ENCODE results near the gene SPATS2.

The SPATS2 gene

GRCh38 chr12:49562831-49563230 is 195.6 kb downstream of the SPATS2 start:
- no peak for DNase-seq (ENCODE audit: extremely low spot score)
- POLR2A ChIA-PET, result interaction anchor here (0.8 kb wide), 1 partner anchor 12 kb away, joined by 3 read pairs; no protein-coding TSS in a partner anchor
- TF ChIP-seq, protein P1, sequence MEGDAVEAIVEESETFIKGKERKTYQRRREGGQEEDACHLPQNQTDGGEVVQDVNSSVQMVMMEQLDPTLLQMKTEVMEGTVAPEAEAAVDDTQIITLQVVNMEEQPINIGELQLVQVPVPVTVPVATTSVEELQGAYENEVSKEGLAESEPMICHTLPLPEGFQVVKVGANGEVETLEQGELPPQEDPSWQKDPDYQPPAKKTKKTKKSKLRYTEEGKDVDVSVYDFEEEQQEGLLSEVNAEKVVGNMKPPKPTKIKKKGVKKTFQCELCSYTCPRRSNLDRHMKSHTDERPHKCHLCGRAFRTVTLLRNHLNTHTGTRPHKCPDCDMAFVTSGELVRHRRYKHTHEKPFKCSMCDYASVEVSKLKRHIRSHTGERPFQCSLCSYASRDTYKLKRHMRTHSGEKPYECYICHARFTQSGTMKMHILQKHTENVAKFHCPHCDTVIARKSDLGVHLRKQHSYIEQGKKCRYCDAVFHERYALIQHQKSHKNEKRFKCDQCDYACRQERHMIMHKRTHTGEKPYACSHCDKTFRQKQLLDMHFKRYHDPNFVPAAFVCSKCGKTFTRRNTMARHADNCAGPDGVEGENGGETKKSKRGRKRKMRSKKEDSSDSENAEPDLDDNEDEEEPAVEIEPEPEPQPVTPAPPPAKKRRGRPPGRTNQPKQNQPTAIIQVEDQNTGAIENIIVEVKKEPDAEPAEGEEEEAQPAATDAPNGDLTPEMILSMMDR (IDR thresholded peaks at IDR 0.05; ENCODE audit: control extremely low read depth, extremely low read depth, low read depth, missing control alignments), result no peak
- CTCF ChIA-PET, result interaction anchor here (1.4 to 6.8 kb wide), 6 partner anchors 8 to 204 kb away, joined by 3 to 45 read pairs (median 6); no protein-coding TSS in a partner anchor

DNA sequence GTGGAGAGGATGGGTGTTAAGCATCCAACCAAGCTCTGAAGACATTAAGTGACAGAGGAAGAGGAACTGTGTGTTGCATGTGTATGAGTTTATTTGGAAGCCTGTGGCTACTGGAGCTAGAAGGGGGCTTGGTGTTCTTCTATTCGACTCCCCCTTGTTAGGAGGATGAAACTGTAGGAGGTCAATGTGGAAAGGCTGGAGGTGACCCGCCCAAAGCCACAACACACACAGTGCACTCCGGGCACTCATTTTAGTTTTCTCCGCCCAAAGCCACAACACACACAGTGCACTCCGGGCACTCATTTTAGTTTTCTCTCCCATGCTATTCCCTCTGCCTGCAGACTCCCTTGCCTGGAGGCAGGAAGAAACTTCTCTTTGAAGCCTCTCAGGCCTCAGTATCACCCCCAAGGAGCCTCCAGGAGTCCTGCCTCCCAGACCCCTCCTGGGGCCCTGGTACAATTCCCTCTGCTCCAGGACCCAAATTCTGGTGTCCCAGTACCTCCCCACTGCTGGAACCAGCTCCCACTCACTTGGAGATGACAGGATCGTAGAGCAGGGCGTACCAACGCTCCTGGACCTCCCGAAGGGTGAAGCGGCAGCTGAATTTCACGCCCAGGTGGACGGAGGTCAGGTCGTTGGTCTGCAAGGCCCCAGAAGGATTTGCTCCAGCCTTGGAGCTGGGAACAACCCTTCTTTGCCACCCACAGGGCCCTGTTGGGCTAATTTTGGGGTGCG is 196.9 kb downstream of the SPATS2 start:
- POLR2A ChIA-PET, result no interaction called here
- CTCF ChIA-PET, result interaction anchor here (1.4 to 6.8 kb wide), 5 partner anchors 11 to 206 kb away, joined by 4 to 45 read pairs (median 7); no protein-coding TSS in a partner anchor
- TF ChIP-seq, protein P1 (IDR thresholded peaks at IDR 0.05; ENCODE audit: control extremely low read depth, extremely low read depth, low read depth, missing control alignments), result no peak

GRCh38 chr12:49564686-49565405 is 197.6 kb downstream of the SPATS2 start:
- POLR2A ChIA-PET, result no interaction called here
- no peak for DNase-seq (ENCODE audit: extremely low spot score)
- CTCF ChIA-PET, result interaction anchor here (0.7 to 6.8 kb wide), 3 partner anchors 15 to 207 kb away, joined by 4 to 45 read pairs (median 7); no protein-coding TSS in a partner anchor
- TF ChIP-seq, protein P1 (IDR thresholded peaks at IDR 0.05; ENCODE audit: control extremely low read depth, extremely low read depth, low read depth, missing control alignments), result no peak

More for the DNA sequence above, 196.9 kb downstream of the SPATS2 start:
- no peak for DNase-seq (ENCODE audit: extremely low spot score)

GRCh38 chr12:49565406-49566265 is 198.4 kb downstream of the SPATS2 start:
- POLR2A ChIA-PET, result no interaction called here
- DNase-seq (ENCODE audit: extremely low spot score), result no peak
- CTCF ChIA-PET, result interaction anchor here (0.7 to 2.2 kb wide), 5 partner anchors 12 to 208 kb away, joined by 3 to 14 read pairs (median 7); partner anchors contain the start of gene SPATS2
- TF ChIP-seq, protein P1 (IDR thresholded peaks at IDR 0.05; ENCODE audit: control extremely low read depth, extremely low read depth, low read depth, missing control alignments), result no peak

DNA sequence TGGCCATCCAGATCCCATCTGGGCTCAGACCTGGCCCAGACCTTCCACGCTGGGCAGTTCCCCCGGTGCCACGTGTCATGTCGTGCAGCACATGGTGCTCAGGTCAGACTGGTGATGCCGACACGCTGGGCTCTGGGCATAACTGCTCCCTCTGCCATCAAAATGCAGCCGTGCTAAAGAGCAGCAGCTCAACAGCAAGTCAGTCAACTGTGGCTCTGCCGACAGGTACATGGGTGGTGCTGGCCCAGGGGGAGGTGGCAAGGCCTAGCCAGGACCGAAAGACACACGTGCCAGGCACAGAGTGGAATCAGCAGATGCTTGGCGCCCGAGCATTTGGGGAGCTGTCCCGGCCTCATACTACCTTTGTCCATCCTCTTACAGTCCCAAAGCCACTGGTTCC is 199.1 kb downstream of the SPATS2 start:
- TF ChIP-seq, protein P1 (IDR thresholded peaks at IDR 0.05; ENCODE audit: control extremely low read depth, extremely low read depth, low read depth, missing control alignments), result no peak
- ChIA-PET CTCF (interaction anchor here (0.9 to 2.2 kb wide), 7 partner anchors 12 to 219 kb away, joined by 3 to 14 read pairs (median 5); partner anchors contain the start of gene SPATS2), POLR2A (interaction anchor here (1.4 kb wide), 1 partner anchor 10 kb away, joined by 4 read pairs; no protein-coding TSS in a partner anchor)
- no peak for DNase-seq (ENCODE audit: extremely low spot score)

All from GM10248 (cell line).